Activated CD4-positive, alpha-beta T cell treated with anti-CD3 and anti-CD28 coated beads for 36 hours (primary cell): ENCODE data around the gene SDK2. TPM values are rescaled to one million over a fixed set of nuclear protein-coding genes. Genes with fewer than 3 reads are reported as not detected.

ENCODE experiments used
- ATAC-seq: fragments of 200-7000 bp; cut with Tn5 transposase; one replicate; pipeline ENCODE4 v1.10.0; 2021; ENCODE audit warnings: mild to moderate bottlenecking, moderate library complexity
- CTCF ChIA-PET: fragments of 350-600 bp; sonication (Branson Sonifier 250); formaldehyde crosslinking; loops from one replicate; lab custom pipeline; 2021; ENCODE audit warnings: antibody characterized with exemption; lab: Charles Lee
- POLR2A ChIA-PET: fragments of 350-600 bp; sonication (Branson Sonifier 250); formaldehyde crosslinking; loops from one replicate; lab custom pipeline; 2021; ENCODE audit warnings: antibody characterized with exemption, inconsistent platforms; lab: Charles Lee
- DNase-seq: peaks from one replicate; pipeline ENCODE4 v3.0.0-alpha.2; 2020
- H3K27ac Mint-ChIP-seq: one replicate; pipeline ENCODE4 v1.8.0; 2021; ENCODE audit warnings: mixed read lengths
- H3K27me3 Mint-ChIP-seq: one replicate; pipeline ENCODE4 v1.8.0; 2021; ENCODE audit warnings: mixed read lengths
- H3K36me3 Mint-ChIP-seq: one replicate; pipeline ENCODE4 v1.8.0; 2021; ENCODE audit warnings: low read depth, mixed read lengths
- H3K4me1 Mint-ChIP-seq: one replicate; pipeline ENCODE4 v1.8.0; 2021; ENCODE audit warnings: mixed read lengths
- H3K4me3 Mint-ChIP-seq: one replicate; pipeline ENCODE4 v1.8.0; 2021; ENCODE audit warnings: mild to moderate bottlenecking, moderate library complexity, mixed read lengths
- H3K9me3 Mint-ChIP-seq: one replicate; pipeline ENCODE4 v1.8.0; 2021; ENCODE audit warnings: low read depth, mixed read lengths
- intact Hi-C, 2 experiments: fragments of 100-400 bp; cut with DNase I in 1 of 2; cut with micrococcal nuclease in 1 of 2; formaldehyde crosslinking; loops; one replicate each; pipeline versions ENCODE4 v1.14.2 to v1.15.1; 2022 to 2024; cut with DNase I, micrococcal nuclease
- total RNA-seq, 2 experiments: library from RNA; stranded (reverse); gene quantifications; one replicate each; pipeline ENCODE4 v1.2.3, GENCODE V29; 2021

Gene SDK2
- total RNA-seq, 2 experiments from 2014 or later = 0.23 to 0.27 TPM

DNA sequence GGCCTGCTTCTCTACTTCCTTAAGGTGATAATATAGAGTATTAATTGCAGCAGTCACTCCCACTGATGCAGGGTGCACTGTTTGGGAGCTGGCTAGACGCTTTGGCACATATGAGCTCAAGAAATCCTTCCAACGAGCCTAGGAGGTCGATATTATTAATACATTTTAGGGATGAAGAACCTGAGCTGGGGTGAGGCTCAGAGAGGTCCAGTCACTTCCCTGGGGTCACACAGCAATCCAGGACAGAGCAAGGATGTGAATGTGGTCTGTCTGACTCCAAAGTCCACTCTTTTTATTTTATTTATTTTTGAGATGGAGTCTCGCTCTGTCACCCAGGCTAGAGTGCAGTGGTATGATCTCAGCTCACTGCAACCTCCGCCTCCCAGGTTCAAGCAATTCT is 176.0 kb downstream of the SDK2 start:
- POLR2A ChIA-PET = no interaction called here
- Mint-ChIP-seq H3K9me3 (no peaks in the 10 kb centered on the region), H3K27ac (no peak overlapping the region), H3K27me3 (no peaks in the 10 kb centered on the region), H3K4me3 (no peak overlapping the region), H3K36me3 (no peaks in the 10 kb centered on the region), H3K4me1 (no peaks in the 10 kb centered on the region)
- CTCF ChIA-PET = no interaction called here
- DNase-seq = no peak
- intact Hi-C loops = no loop called here
- no peak for ATAC-seq

DNA sequence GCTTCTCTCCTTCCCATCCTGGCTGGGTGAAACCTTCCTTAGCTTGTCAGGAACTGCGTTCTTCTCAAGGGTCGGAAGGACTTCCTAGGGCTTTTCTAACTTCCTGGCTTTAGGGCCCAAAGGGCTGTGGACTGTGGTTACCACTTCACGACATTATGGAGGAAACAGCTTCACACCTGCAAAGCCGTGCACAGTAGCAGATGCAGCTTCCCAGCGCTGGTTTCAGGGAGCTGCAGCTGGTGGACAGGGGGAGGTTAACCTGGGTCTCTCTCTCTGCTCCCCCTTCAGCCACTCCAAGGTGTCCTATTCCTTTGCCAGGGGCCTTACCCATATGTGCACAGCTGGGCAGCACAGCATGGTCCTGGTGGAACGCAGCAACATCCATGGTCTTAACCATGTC is 176.6 kb downstream of the SDK2 start:
- no peaks in the 10 kb centered on the region for H3K4me1 Mint-ChIP-seq
- CTCF ChIA-PET = interaction anchor here (0.5 kb wide), 1 partner anchor 140 kb away, joined by 3 read pairs; no protein-coding TSS in a partner anchor

DNA sequence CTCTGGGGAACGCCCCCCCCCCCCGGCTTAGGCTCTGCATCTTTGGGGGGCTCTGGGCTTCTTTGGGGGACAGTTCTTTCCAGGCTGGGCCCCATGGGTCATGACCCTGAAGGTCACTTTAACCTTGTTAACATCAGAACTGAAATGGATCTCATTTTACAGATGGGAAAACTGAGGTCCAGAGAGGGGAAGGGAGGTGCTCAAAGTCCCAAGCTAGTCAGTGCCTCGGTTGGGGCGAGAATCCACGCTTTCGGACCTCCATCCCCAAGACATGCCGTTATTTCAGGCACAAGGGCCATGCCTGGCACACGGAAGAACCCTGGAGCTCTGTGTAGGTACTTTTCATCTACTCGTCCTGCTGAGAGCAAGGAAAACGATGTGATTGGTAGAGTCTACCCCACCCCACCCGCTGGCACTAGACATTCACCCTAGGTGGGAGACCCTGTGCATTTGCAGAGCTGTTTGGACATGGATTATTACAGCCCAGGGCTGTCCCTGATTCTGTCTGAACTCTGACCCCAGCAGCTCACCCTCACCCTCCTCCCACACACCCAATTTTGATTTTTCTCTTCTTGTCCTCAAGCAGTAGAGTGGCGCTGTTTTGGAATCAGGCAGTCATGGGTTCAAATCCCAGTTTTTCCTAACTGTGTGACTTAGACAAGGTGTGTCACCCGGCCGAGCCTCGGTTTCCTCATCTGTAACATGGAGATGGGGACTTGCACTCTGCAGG is 177.4 kb downstream of the SDK2 start:
- CTCF ChIA-PET = interaction anchor here (0.5 kb wide), 1 partner anchor 139 kb away, joined by 3 read pairs; no protein-coding TSS in a partner anchor

More for the DNA sequence above, 176.6 kb downstream of the SDK2 start:
- DNase-seq = no peak
- H3K27ac Mint-ChIP-seq = no peak overlapping the region
- POLR2A ChIA-PET = no interaction called here
- intact Hi-C loops = no loop called here
- no peaks in the 10 kb centered on the region for H3K36me3 Mint-ChIP-seq
- H3K27me3 Mint-ChIP-seq = no peaks in the 10 kb centered on the region
- H3K9me3 Mint-ChIP-seq = no peaks in the 10 kb centered on the region
- no peak overlapping the region for H3K4me3 Mint-ChIP-seq
- no peak for ATAC-seq

DNA sequence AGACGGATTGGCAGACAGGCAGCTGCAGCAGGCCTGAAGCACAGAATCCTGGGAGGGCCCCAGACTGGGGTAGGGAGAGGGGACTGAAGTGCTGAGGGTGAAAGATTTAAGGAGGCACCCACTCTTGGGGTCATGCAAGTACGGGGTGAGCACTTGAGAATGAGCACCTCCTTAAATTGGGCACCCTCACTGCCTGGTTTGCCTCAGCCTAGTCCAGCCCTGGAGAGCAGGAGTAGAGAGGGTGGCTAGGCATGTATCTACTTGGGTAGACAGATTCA is 178.4 kb downstream of the SDK2 start:
- no peaks in the 10 kb centered on the region for H3K27me3 Mint-ChIP-seq
- no peak overlapping the region for H3K4me3 Mint-ChIP-seq
- H3K9me3 Mint-ChIP-seq = no peaks in the 10 kb centered on the region
- ChIA-PET POLR2A (no interaction called here), CTCF (no interaction called here)
- H3K36me3 Mint-ChIP-seq = no peaks in the 10 kb centered on the region
- DNase-seq (no peak), ATAC-seq (no peak)
- H3K27ac Mint-ChIP-seq = no peak overlapping the region
- no peaks in the 10 kb centered on the region for H3K4me1 Mint-ChIP-seq
- intact Hi-C loops = no loop called here

More for the DNA sequence above, 177.4 kb downstream of the SDK2 start:
- H3K4me1 Mint-ChIP-seq = no peaks in the 10 kb centered on the region
- no peak overlapping the region for H3K27ac Mint-ChIP-seq
- no peaks in the 10 kb centered on the region for H3K9me3 Mint-ChIP-seq
- H3K27me3 Mint-ChIP-seq = no peaks in the 10 kb centered on the region
- no peak overlapping the region for H3K4me3 Mint-ChIP-seq
- intact Hi-C loops = no loop called here
- POLR2A ChIA-PET = no interaction called here
- ATAC-seq (no peak), DNase-seq (no peak)
- no peaks in the 10 kb centered on the region for H3K36me3 Mint-ChIP-seq

DNA sequence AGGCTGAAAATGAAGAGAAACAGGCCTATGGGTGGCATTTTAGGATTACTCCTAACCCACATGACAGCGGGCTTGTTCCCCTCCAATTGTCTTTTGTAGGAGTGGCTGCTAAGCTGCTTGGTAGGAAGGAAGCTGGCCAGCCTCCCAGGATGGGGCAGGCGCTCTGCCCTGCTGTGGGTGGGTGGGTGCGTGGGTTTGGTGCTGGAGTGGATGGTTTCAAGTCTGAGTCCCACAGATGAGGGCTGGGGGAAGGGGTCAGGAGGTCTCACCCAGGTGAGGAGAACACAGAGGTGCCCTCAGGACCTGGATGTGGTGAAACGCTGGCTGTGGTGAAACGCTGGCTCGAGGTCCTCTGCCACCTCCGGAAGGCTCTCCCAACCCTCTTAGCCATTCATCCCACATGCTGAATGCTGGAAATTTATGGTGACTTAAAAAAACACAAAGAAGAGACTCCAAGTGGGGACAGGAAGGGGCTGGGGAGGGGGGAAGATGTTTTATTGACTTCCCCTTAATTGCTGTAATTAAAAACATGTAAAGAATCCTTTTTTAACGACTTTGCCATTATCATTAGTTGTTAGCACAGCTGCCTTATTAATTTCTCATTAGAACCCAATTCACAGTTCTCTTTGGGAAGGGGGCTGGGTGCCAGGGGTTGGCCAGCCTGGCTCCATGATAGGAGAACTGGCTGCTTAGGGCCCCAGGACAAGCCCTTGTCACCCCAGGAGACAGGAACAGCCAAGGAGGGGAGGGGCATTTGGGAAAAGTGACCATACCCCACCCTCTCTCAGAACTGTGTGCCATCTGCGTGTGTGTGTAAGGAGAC is 178.9 kb downstream of the SDK2 start:
- Mint-ChIP-seq H3K4me1 (no peaks in the 10 kb centered on the region), H3K27ac (no peak overlapping the region), H3K9me3 (no peaks in the 10 kb centered on the region), H3K36me3 (no peaks in the 10 kb centered on the region), H3K27me3 (no peaks in the 10 kb centered on the region), H3K4me3 (no peak overlapping the region)
- ATAC-seq (no peak), DNase-seq (no peak)
- CTCF ChIA-PET = no interaction called here
- POLR2A ChIA-PET = no interaction called here
- intact Hi-C loops = no loop called here

DNA sequence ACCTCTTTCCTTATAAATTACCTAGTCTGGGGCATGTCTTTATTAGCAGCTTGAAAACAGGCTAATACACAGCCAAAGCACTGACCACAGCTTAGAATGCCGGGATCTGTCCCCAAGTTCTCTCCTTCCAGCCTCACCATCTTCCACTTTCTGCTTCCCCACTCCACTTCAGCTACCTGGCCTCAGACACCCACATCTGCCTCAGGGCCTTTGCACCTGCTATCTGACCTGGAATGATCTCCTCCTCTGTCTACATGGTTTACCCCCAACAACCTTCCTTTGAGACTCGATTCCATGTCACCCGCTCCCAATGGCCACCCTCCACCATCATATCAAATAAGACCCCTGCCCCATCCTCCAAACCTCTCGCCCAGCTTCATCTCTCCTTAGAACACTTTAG is 179.8 kb downstream of the SDK2 start:
- H3K27ac Mint-ChIP-seq = no peak overlapping the region
- H3K4me1 Mint-ChIP-seq = no peaks in the 10 kb centered on the region
- CTCF ChIA-PET = no interaction called here
- H3K27me3 Mint-ChIP-seq = no peaks in the 10 kb centered on the region
- no peak overlapping the region for H3K4me3 Mint-ChIP-seq
- H3K9me3 Mint-ChIP-seq = no peaks in the 10 kb centered on the region
- no peaks in the 10 kb centered on the region for H3K36me3 Mint-ChIP-seq
- intact Hi-C loops = no loop called here
- no peak for ATAC-seq
- DNase-seq = no peak
- POLR2A ChIA-PET = no interaction called here

DNA sequence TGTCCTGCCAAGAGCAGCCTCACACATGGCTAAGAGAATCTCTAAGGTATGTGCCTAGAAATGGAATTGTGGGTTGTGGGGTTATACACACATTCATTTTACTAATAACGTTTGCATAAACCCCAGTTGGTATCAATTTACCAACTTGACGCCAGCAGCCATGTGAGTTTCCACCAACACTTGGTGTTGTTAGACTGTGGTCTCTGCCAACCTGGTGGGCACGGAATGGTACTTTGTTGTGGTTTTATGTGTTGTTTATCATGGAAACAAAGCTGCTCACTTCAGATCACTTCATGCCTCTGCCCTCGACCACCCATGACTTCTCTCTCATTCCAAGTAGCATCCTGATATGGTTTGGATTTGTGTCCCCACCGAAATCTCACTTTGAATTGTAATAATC is 180.4 kb downstream of the SDK2 start:
- ChIA-PET CTCF (no interaction called here), POLR2A (no interaction called here)
- H3K27me3 Mint-ChIP-seq = no peaks in the 10 kb centered on the region

DNA sequence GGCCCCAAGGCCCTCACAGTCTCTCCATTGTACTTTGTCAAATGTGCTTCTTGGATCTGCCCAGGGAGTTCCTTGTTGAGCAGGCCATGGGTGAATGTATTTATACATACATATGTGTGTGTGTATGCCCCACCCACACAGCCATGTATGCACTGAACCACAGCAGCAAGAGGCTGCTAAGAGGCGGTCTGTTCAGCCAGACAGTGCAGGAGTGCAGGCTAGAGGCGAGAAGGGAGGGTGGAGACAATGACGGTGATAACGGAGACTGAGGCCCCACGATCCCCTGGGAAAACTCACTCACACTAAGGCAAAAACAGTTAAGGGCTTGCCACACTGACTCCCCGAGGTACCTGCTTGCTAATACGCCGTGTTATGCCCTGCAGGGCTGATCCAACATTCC is 181.4 kb downstream of the SDK2 start:
- intact Hi-C loops = no loop called here
- DNase-seq = no peak
- H3K27ac Mint-ChIP-seq = no peak overlapping the region
- CTCF ChIA-PET = no interaction called here
- POLR2A ChIA-PET = no interaction called here
- H3K27me3 Mint-ChIP-seq = no peaks in the 10 kb centered on the region
- ATAC-seq = no peak
- no peaks in the 10 kb centered on the region for H3K4me1 Mint-ChIP-seq
- H3K36me3 Mint-ChIP-seq = no peaks in the 10 kb centered on the region
- no peaks in the 10 kb centered on the region for H3K9me3 Mint-ChIP-seq
- no peak overlapping the region for H3K4me3 Mint-ChIP-seq

More for the DNA sequence above, 180.4 kb downstream of the SDK2 start:
- Mint-ChIP-seq H3K4me3 (no peak overlapping the region), H3K27ac (no peak overlapping the region), H3K36me3 (no peaks in the 10 kb centered on the region), H3K9me3 (no peaks in the 10 kb centered on the region), H3K4me1 (no peaks in the 10 kb centered on the region)
- ATAC-seq = no peak
- intact Hi-C loops = no loop called here
- no peak for DNase-seq

DNA sequence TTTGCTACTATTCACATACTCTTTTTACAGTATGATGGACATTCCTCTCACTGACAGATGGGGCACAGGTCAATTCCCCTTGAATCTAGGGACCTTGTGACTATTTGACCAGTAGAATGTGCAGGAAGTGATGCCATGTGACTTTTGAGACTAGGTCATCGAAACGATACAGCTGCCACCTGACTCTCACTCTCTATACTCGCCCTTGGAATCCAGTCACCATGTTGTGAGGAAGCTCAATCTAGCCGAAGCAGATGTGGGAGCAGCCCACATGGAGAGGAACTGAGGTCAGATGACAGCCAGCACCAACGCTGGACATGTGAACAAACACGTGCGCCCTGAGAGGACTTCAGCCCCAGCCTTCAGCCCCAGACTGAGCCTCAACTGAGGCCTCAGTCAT is 184.3 kb downstream of the SDK2 start:
- DNase-seq (no peak), ATAC-seq (no peak)
- Mint-ChIP-seq H3K27ac (no peak overlapping the region), H3K4me1 (no peaks in the 10 kb centered on the region), H3K27me3 (no peaks in the 10 kb centered on the region), H3K9me3 (no peaks in the 10 kb centered on the region), H3K36me3 (peaks cover under 1% of the 10 kb centered on the region), H3K4me3 (no peak overlapping the region)
- POLR2A ChIA-PET = no interaction called here
- CTCF ChIA-PET = no interaction called here
- intact Hi-C loops = no loop called here

DNA sequence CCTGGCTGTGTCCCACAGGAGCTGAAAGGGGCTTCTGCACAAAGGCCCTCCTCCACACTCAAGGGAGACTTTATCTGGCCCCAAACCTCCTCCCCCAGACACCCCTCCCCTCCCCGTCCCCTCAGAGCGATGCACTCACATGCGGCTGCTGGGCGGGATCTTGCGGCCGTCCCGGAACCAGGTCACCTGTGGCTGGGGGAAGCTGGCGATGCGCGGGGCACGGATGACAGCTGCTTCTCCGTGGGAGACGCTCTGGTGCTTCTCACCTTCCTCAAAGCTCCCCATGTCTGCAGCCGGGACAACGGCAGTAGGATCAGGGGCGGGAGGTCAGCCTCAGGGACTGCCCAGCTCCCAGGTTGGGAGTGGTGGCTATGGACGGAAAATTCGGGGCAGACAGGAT is 188.5 kb downstream of the SDK2 start:
- POLR2A ChIA-PET = no interaction called here
- ATAC-seq = no peak
- CTCF ChIA-PET = interaction anchor here (1.0 kb wide), 1 partner anchor 26 kb away, joined by 4 read pairs; no protein-coding TSS in a partner anchor

DNA sequence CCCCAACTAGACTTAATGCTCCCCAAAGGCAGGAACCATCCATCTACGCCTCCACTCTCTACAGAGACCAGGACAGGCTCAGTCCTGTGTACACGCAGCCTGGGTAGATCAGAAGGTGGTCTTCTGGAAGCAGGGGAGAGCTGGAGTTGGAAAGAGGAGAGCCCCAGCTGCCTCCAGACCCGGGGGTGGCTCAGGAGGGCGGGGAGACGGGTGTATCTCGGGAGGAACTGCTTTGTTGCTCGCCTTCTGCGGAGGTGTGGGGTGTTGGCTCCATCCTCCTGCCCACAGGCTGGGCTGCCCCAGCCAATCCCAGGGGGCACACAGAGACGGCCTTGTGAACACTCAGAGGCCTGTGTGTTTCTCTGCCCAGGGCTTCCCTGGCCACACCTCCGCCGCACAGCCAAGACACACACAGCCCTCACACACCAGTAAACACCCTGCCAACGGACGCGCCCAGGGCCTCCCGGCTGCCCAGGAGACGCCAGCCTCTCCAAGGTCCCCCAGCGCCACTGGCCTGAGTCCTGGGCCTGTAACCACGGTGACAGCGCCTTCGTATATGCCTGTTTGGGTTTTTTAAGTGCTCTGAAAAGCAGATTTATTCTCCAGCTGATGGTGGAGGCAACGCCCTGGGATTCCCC is 189.1 kb downstream of the SDK2 start:
- ATAC-seq (no peak), DNase-seq (no peak)
- intact Hi-C loops = no loop called here
- Mint-ChIP-seq H3K36me3 (peaks cover 8% of the 10 kb centered on the region), H3K4me1 (no peaks in the 10 kb centered on the region), H3K4me3 (no peak overlapping the region), H3K27me3 (no peaks in the 10 kb centered on the region), H3K9me3 (peaks cover 3% of the 10 kb centered on the region), H3K27ac (no peak overlapping the region)
- CTCF ChIA-PET = interaction anchor here (1.0 kb wide), 1 partner anchor 25 kb away, joined by 4 read pairs; no protein-coding TSS in a partner anchor
- POLR2A ChIA-PET = no interaction called here

More for the DNA sequence above, 188.5 kb downstream of the SDK2 start:
- Mint-ChIP-seq H3K4me3 (no peak overlapping the region), H3K4me1 (no peaks in the 10 kb centered on the region), H3K27me3 (no peaks in the 10 kb centered on the region), H3K9me3 (peaks cover 3% of the 10 kb centered on the region), H3K27ac (no peak overlapping the region), H3K36me3 (peaks cover 8% of the 10 kb centered on the region)
- intact Hi-C loops = no loop called here
- DNase-seq = no peak
